ENCODE measurements around the gene SCP2. TPM values are rescaled to one million over a fixed set of nuclear protein-coding genes. Genes with fewer than 3 reads are reported as not detected.

Gene SCP2
- total RNA-seq, 2 experiments from 2014 or later, result 71.8 to 79.2 TPM

GRCh38 chr1:53025034-53025768, 98.1 kb downstream of the SCP2 start:
- CTCF ChIA-PET, result interaction anchor here (0.6 kb wide), 1 partner anchor 200 kb away, joined by 3 read pairs; no protein-coding TSS in a partner anchor
- H3K27me3 Mint-ChIP-seq (ENCODE audit: low read depth), result no peaks in the 10 kb centered on the region
- intact Hi-C loops (cut with micrococcal nuclease), result no loop called here
- H3K4me1 Mint-ChIP-seq (ENCODE audit: low read depth), result peaks cover 3% of the 10 kb centered on the region
- H3K9me3 Mint-ChIP-seq, result no peaks in the 10 kb centered on the region
- no peak overlapping the region for H3K4me3 Mint-ChIP-seq
- H3K36me3 Mint-ChIP-seq (ENCODE audit: low read depth), result peaks cover 1% of the 10 kb centered on the region
- DNase-seq, result no peak
- no peak overlapping the region for H3K27ac Mint-ChIP-seq

- H3K4me3 Mint-ChIP-seq, result no peak overlapping the region
- CTCF ChIA-PET, result no interaction called here
These were observed 98.7 kb downstream of the SCP2 start for GRCh38 chr1:53025769-53026112.

GRCh38 chr1:53026254-53026653, 99.2 kb downstream of the SCP2 start:
- no peak for DNase-seq
- peaks cover 3% of the 10 kb centered on the region for H3K4me1 Mint-ChIP-seq (ENCODE audit: low read depth)
- intact Hi-C loops (cut with micrococcal nuclease), result no loop called here
- H3K27ac Mint-ChIP-seq, result no peak overlapping the region
- H3K36me3 Mint-ChIP-seq (ENCODE audit: low read depth), result peaks cover 3% of the 10 kb centered on the region
- H3K27me3 Mint-ChIP-seq (ENCODE audit: low read depth), result no peaks in the 10 kb centered on the region
- CTCF ChIA-PET, result no interaction called here
- no peaks in the 10 kb centered on the region for H3K9me3 Mint-ChIP-seq
- no peak overlapping the region for H3K4me3 Mint-ChIP-seq

More at GRCh38 chr1:53025769-53026112, 98.7 kb downstream of the SCP2 start:
- Mint-ChIP-seq H3K36me3 (ENCODE audit: low read depth) (peaks cover 1% of the 10 kb centered on the region), H3K27me3 (ENCODE audit: low read depth) (no peaks in the 10 kb centered on the region), H3K27ac (no peak overlapping the region), H3K4me1 (ENCODE audit: low read depth) (peaks cover 3% of the 10 kb centered on the region), H3K9me3 (no peaks in the 10 kb centered on the region)
- no peak for DNase-seq
- intact Hi-C loops (cut with micrococcal nuclease), result no loop called here

GRCh38 chr1:53031732-53032131, 104.7 kb downstream of the SCP2 start:
- no peak overlapping the region for H3K27ac Mint-ChIP-seq
- no peaks in the 10 kb centered on the region for H3K9me3 Mint-ChIP-seq
- H3K4me1 Mint-ChIP-seq (ENCODE audit: low read depth), result no peaks in the 10 kb centered on the region
- CTCF ChIA-PET, result no interaction called here
- no peak for DNase-seq
- peaks cover 9% of the 10 kb centered on the region for H3K36me3 Mint-ChIP-seq (ENCODE audit: low read depth)
- intact Hi-C loops (cut with micrococcal nuclease), result no loop called here
- H3K4me3 Mint-ChIP-seq, result no peak overlapping the region
- H3K27me3 Mint-ChIP-seq (ENCODE audit: low read depth), result no peaks in the 10 kb centered on the region

- Mint-ChIP-seq H3K4me3 (no peak overlapping the region), H3K27me3 (ENCODE audit: low read depth) (no peaks in the 10 kb centered on the region), H3K9me3 (no peaks in the 10 kb centered on the region), H3K36me3 (ENCODE audit: low read depth) (peaks cover 8% of the 10 kb centered on the region), H3K27ac (no peak overlapping the region), H3K4me1 (ENCODE audit: low read depth) (no peaks in the 10 kb centered on the region)
- intact Hi-C loops (cut with micrococcal nuclease), result no loop called here
- CTCF ChIA-PET, result no interaction called here
- DNase-seq, result no peak
These were observed 110.1 kb downstream of the SCP2 start for GRCh38 chr1:53037159-53037558.

GRCh38 chr1:53038566-53038965, 111.5 kb downstream of the SCP2 start:
- Mint-ChIP-seq H3K27me3 (ENCODE audit: low read depth) (no peaks in the 10 kb centered on the region), H3K4me1 (ENCODE audit: low read depth) (no peaks in the 10 kb centered on the region), H3K9me3 (no peaks in the 10 kb centered on the region), H3K27ac (no peak overlapping the region), H3K36me3 (ENCODE audit: low read depth) (peaks cover 4% of the 10 kb centered on the region), H3K4me3 (no peak overlapping the region)
- CTCF ChIA-PET, result no interaction called here
- DNase-seq, result no peak
- intact Hi-C loops (cut with micrococcal nuclease), result no loop called here

- H3K27me3 Mint-ChIP-seq (ENCODE audit: low read depth), result no peaks in the 10 kb centered on the region
- CTCF ChIA-PET, result interaction anchor here (0.7 kb wide), 1 partner anchor 144 kb away, joined by 3 read pairs; no protein-coding TSS in a partner anchor
- DNase-seq, result no peak
- no peaks in the 10 kb centered on the region for H3K9me3 Mint-ChIP-seq
- peaks cover 10% of the 10 kb centered on the region for H3K36me3 Mint-ChIP-seq (ENCODE audit: low read depth)
- H3K4me3 Mint-ChIP-seq, result no peak overlapping the region
- intact Hi-C loops (cut with micrococcal nuclease), result no loop called here
- no peak overlapping the region for H3K27ac Mint-ChIP-seq
- H3K4me1 Mint-ChIP-seq (ENCODE audit: low read depth), result peaks cover 8% of the 10 kb centered on the region
These were observed 116.2 kb downstream of the SCP2 start for GRCh38 chr1:53043271-53043670.

- Mint-ChIP-seq H3K4me3 (no peak overlapping the region), H3K27ac (no peak overlapping the region), H3K27me3 (ENCODE audit: low read depth) (no peaks in the 10 kb centered on the region), H3K4me1 (ENCODE audit: low read depth) (peaks cover 11% of the 10 kb centered on the region), H3K36me3 (ENCODE audit: low read depth) (peaks cover 6% of the 10 kb centered on the region), H3K9me3 (no peaks in the 10 kb centered on the region)
- CTCF ChIA-PET, result interaction anchor here (1.0 kb wide), 1 partner anchor 266 kb away, joined by 3 read pairs; no protein-coding TSS in a partner anchor
- no peak for DNase-seq
- intact Hi-C loops (cut with micrococcal nuclease), result no loop called here
These were observed 117.8 kb downstream of the SCP2 start for GRCh38 chr1:53044926-53045325.

- peaks cover 9% of the 10 kb centered on the region for H3K36me3 Mint-ChIP-seq (ENCODE audit: low read depth)
- H3K4me3 Mint-ChIP-seq, result no peak overlapping the region
- intact Hi-C loops (cut with micrococcal nuclease), result no loop called here
- no peak for DNase-seq
- no peaks in the 10 kb centered on the region for H3K9me3 Mint-ChIP-seq
- no peak overlapping the region for H3K27ac Mint-ChIP-seq
- H3K4me1 Mint-ChIP-seq (ENCODE audit: low read depth), result peaks cover 11% of the 10 kb centered on the region
- CTCF ChIA-PET, result no interaction called here
- H3K27me3 Mint-ChIP-seq (ENCODE audit: low read depth), result no peaks in the 10 kb centered on the region
These were observed 119.9 kb downstream of the SCP2 start for GRCh38 chr1:53046930-53047329.

GRCh38 chr1:53047737-53048736, 121.0 kb downstream of the SCP2 start:
- intact Hi-C loops (cut with micrococcal nuclease), result no loop called here
- CTCF ChIA-PET, result interaction anchor here (0.6 to 1.0 kb wide), 2 partner anchors 101 to 667 kb away, joined by 3 to 7 read pairs; no protein-coding TSS in a partner anchor
- Mint-ChIP-seq H3K4me3 (no peak overlapping the region), H3K36me3 (ENCODE audit: low read depth) (peaks cover 16% of the 10 kb centered on the region), H3K27ac (peak overlapping the region; percentile 32), H3K4me1 (ENCODE audit: low read depth) (peaks cover 11% of the 10 kb centered on the region), H3K27me3 (ENCODE audit: low read depth) (no peaks in the 10 kb centered on the region), H3K9me3 (no peaks in the 10 kb centered on the region)
- peak; percentile 43 for DNase-seq

GRCh38 chr1:53048960-53049573, 122.0 kb downstream of the SCP2 start:
- Mint-ChIP-seq H3K27ac (no peak overlapping the region), H3K36me3 (ENCODE audit: low read depth) (peaks cover 22% of the 10 kb centered on the region), H3K9me3 (no peaks in the 10 kb centered on the region), H3K4me1 (ENCODE audit: low read depth) (peaks cover 11% of the 10 kb centered on the region), H3K4me3 (no peak overlapping the region), H3K27me3 (ENCODE audit: low read depth) (no peaks in the 10 kb centered on the region)
- intact Hi-C loops (cut with micrococcal nuclease), result no loop called here
- DNase-seq, result no peak
- CTCF ChIA-PET, result no interaction called here

- Mint-ChIP-seq H3K36me3 (ENCODE audit: low read depth) (peaks cover 22% of the 10 kb centered on the region), H3K4me3 (no peak overlapping the region), H3K9me3 (no peaks in the 10 kb centered on the region), H3K4me1 (ENCODE audit: low read depth) (peaks cover 11% of the 10 kb centered on the region), H3K27me3 (ENCODE audit: low read depth) (no peaks in the 10 kb centered on the region), H3K27ac (no peak overlapping the region)
- CTCF ChIA-PET, result no interaction called here
- DNase-seq, result no peak
- intact Hi-C loops (cut with micrococcal nuclease), result no loop called here
These were observed 122.5 kb downstream of the SCP2 start for GRCh38 chr1:53049574-53049967.

Measured in activated naive CD4-positive, alpha-beta T cell treated with anti-CD3 and anti-CD28 coated beads for 36 hours (primary cell).